HepG2 (cell line): ENCODE results near the gene CSKMT.

Experiments
- CTCF ChIP-seq: sonication (generic); formaldehyde crosslinking; IDR thresholded peaks from 2 replicates; pipeline ENCODE4 v1.5.0; 2020; ENCODE audit warnings: mild to moderate bottlenecking, missing genetic modification reagents, moderate library complexity
- RFX5 ChIP-seq: IDR thresholded peaks from 2 replicates; pipeline ENCODE4 v1.6.1; 2011; ENCODE audit warnings: low read depth, low read length, improper control_type of control experiment

- TF ChIP-seq CTCF (CRISPR knock-in tag) = no peak
- TF ChIP-seq RFX5 = no peak
Observed at GRCh38 chr11:62652161-62653006, 12.7 kb upstream of the CSKMT start.
